Panc1 (cell line): ENCODE data around the gene SLC4A1. TPM values are rescaled to one million over a fixed set of nuclear protein-coding genes. Genes with fewer than 3 reads are reported as not detected.

Experiments used
- ATAC-seq: fragments of 200-7000 bp; cut with Tn5 transposase; 2 replicates; pipeline ENCODE4 v1.9.1; 2020; ENCODE audit warnings: mild to moderate bottlenecking, moderate library complexity
- BruUV-seq: library from RNA; stranded (reverse); fragments of 400-500 nt; replicated peaks from 2 replicates; lab custom pipeline; 2021; lab: Mats Ljungman, UMichigan
- CTCF ChIA-PET: fragments of 300-600 bp; sonication (Branson Sonifier 250); formaldehyde crosslinking; loops from one replicate; lab custom pipeline; 2022; ENCODE audit warnings: antibody characterized with exemption; lab: Charles Lee
- POLR2A ChIA-PET: fragments of 300-600 bp; sonication (Branson Sonifier 250); formaldehyde crosslinking; loops from one replicate; lab custom pipeline; 2022; ENCODE audit warnings: antibody characterized with exemption; lab: Charles Lee
- DNase-seq: peaks from one replicate; pipeline ENCODE4 v3.0.0-alpha.2; 2010; ENCODE audit warnings: low read depth, low spot score
- H3K27ac ChIP-seq: 2 replicates; pipeline ENCODE4 v1.5.1; 2011; ENCODE audit warnings: mild to moderate bottlenecking, low read length, inconsistent platforms
- H3K27me3 ChIP-seq: fragments of 200-500 bp; sonication (Bioruptor generic); 2 replicates; pipeline ENCODE4 v1.6.0; 2014; ENCODE audit warnings: low read length, inconsistent platforms; ENCODE audit not compliant: control insufficient read depth, insufficient read depth
- H3K36me3 ChIP-seq: fragments of 200-500 bp; sonication (Bioruptor generic); 2 replicates; pipeline ENCODE4 v1.5.1; 2014; ENCODE audit warnings: inconsistent platforms, mild to moderate bottlenecking, low read length, moderate library complexity; ENCODE audit not compliant: control insufficient read depth, insufficient read depth
- H3K4me1 ChIP-seq: 2 replicates; pipeline ENCODE4 v1.5.1; 2011; ENCODE audit warnings: inconsistent platforms, mild to moderate bottlenecking, low read length, moderate library complexity; ENCODE audit not compliant: control insufficient read depth, insufficient read depth
- H3K4me3 ChIP-seq, 2 experiments: 2 replicates each; pipeline ENCODE4 v1.5.1; 2011 to 2012; ENCODE audit warnings: low read depth in 2 of 2, low read length in 2 of 2, mild to moderate bottlenecking in 2 of 2, inconsistent platforms in 1 of 2, moderate library complexity in 1 of 2
- H3K9me3 ChIP-seq: fragments of 200-500 bp; sonication (Bioruptor generic); 2 replicates; pipeline ENCODE4 v1.5.1; 2014; ENCODE audit warnings: low read depth, mild to moderate bottlenecking, inconsistent platforms, low read length, moderate library complexity; ENCODE audit not compliant: control insufficient read depth, insufficient read depth
- POLR2AphosphoS5 ChIP-seq: IDR thresholded peaks from 2 replicates; pipeline ENCODE4 v1.6.1; 2012; ENCODE audit warnings: mild to moderate bottlenecking, low read depth, low read length, moderate library complexity
- SIN3A ChIP-seq: IDR thresholded peaks from 2 replicates; pipeline ENCODE4 v1.6.1; 2012; ENCODE audit warnings: low read depth, mild to moderate bottlenecking, low read length, moderate library complexity, borderline replicate concordance; ENCODE audit not compliant: insufficient read depth
- TCF7L2 ChIP-seq: IDR thresholded peaks from 2 replicates; pipeline ENCODE4 v1.6.1; 2011; ENCODE audit warnings: mild to moderate bottlenecking, low read depth, low read length, inconsistent platforms
- in situ Hi-C: cut with HindIII; loops from 2 replicates; pipeline ENCODE4 v1.10.0; 2016; ENCODE audit warnings: low sequenced_read_pairs, low pct_unique_long_range_greater_than_20kb
- intact Hi-C: fragments of 100-400 bp; cut with micrococcal nuclease; formaldehyde crosslinking; loops from one replicate; pipeline ENCODE4 v1.10.0; 2022; ENCODE audit not compliant: unreplicated experiment
- total RNA-seq: library from RNA; stranded (reverse); gene quantifications from one replicate; pipeline ENCODE4 v1.2.1, GENCODE V29; 2021; ENCODE audit not compliant: unreplicated experiment
- TF ChIP-seq, protein P1 (sequence below): fragments of 450-650 bp; IDR thresholded peaks from 2 replicates; pipeline ENCODE4 v1.5.1; 2017; ENCODE audit warnings: mild to moderate bottlenecking
- TF ChIP-seq, protein P2 (sequence below), 2 experiments: IDR thresholded peaks; 2 replicates each; pipeline ENCODE4 v1.6.1; 2011 to 2012; ENCODE audit warnings: low read depth in 2 of 2, control low read depth in 1 of 2, low read length in 1 of 2, mild to moderate bottlenecking in 1 of 2, moderate library complexity in 1 of 2; ENCODE audit not compliant: insufficient read depth in 1 of 2

Gene SLC4A1
- total RNA-seq, 1 experiment from 2014 or later: not detected

DNA sequence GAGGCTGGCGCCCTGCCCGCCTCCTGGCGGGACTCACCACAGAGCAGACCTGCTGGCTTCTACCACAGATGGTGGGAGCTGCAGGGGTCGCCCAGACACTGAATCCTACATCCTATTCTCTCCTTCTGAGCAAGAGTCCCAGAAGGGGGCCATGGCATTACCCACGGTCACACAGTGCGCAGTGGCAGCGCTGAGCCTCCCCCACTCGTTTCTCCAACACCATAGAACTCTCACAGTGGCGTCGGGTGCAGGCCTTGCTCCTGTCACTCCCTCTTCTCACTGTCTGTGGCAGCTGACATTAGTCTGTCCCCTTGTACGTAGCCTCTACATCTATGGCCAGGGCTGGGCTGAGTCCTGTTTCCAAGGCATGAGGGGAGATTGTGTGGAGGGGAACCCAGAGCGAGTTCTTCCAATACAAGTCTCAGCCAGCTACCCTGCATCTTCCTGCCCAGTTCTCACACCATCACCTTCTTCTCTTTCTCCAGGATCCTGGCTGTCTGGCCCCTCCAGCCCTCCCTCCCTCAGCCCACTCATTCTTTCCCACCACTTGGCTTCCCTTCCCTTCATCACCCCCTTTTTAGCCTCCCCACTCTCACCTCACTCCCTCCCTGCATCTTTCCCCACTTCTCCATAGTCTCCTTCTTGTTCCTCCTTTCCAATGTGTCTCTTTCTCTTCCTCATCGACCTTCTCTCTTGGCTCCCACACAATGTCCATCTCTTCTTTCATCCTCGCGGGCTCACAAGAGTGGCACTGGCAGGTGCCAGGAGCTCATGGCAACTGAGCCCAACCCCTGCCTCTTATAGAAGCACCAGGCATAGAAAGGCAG, 54.3 kb downstream of the SLC4A1 start:
- H3K4me1 ChIP-seq: peaks cover 15% of the 10 kb centered on the region
- no peak overlapping the region for H3K4me3 ChIP-seq
- no peaks in the 10 kb centered on the region for H3K9me3 ChIP-seq
- in situ Hi-C loops (no loop called here), intact Hi-C loops (no loop called here)
- no TSS peak for BruUV-seq
- ChIA-PET POLR2A (interaction anchor here (0.5 kb wide), 1 partner anchor 12 kb away, joined by 21 read pairs; no protein-coding TSS in a partner anchor), CTCF (no interaction called here)
- H3K27ac ChIP-seq: no peak overlapping the region
- no peak for DNase-seq
- TF ChIP-seq TCF7L2 (no peak), POLR2AphosphoS5 (0 out of 2 replicates have a peak, but pooled peaks have one; percentile 28)
- H3K36me3 ChIP-seq: peaks cover 10% of the 10 kb centered on the region
- H3K27me3 ChIP-seq: no peaks in the 10 kb centered on the region
- ATAC-seq: no peak

- intact Hi-C loops (no loop called here), in situ Hi-C loops (no loop called here)
- POLR2A ChIA-PET: no interaction called here
- CTCF ChIA-PET: interaction anchor here (0.7 kb wide), 1 partner anchor 9 kb away, joined by 4 read pairs; no protein-coding TSS in a partner anchor
- DNase-seq (no peak), ATAC-seq (peak; percentile 44)
- Histone ChIP-seq H3K4me1 (peaks cover 13% of the 10 kb centered on the region), H3K27ac (no peak overlapping the region), H3K36me3 (peaks cover 10% of the 10 kb centered on the region), H3K9me3 (no peaks in the 10 kb centered on the region), H3K4me3 (no peak overlapping the region), H3K27me3 (no peaks in the 10 kb centered on the region)
- BruUV-seq: no TSS peak
- TF ChIP-seq, protein P1, sequence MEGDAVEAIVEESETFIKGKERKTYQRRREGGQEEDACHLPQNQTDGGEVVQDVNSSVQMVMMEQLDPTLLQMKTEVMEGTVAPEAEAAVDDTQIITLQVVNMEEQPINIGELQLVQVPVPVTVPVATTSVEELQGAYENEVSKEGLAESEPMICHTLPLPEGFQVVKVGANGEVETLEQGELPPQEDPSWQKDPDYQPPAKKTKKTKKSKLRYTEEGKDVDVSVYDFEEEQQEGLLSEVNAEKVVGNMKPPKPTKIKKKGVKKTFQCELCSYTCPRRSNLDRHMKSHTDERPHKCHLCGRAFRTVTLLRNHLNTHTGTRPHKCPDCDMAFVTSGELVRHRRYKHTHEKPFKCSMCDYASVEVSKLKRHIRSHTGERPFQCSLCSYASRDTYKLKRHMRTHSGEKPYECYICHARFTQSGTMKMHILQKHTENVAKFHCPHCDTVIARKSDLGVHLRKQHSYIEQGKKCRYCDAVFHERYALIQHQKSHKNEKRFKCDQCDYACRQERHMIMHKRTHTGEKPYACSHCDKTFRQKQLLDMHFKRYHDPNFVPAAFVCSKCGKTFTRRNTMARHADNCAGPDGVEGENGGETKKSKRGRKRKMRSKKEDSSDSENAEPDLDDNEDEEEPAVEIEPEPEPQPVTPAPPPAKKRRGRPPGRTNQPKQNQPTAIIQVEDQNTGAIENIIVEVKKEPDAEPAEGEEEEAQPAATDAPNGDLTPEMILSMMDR: no peak
- TF ChIP-seq POLR2AphosphoS5 (peak; percentile 47), SIN3A (no peak)
Observed at GRCh38 chr17:44212507-44213402, 55.2 kb downstream of the SLC4A1 start.

GRCh38 chr17:44211281-44212265, 56.4 kb downstream of the SLC4A1 start:
- Histone ChIP-seq H3K4me1 (peaks cover 5% of the 10 kb centered on the region), H3K27me3 (no peaks in the 10 kb centered on the region), H3K9me3 (no peaks in the 10 kb centered on the region), H3K27ac (no peak overlapping the region), H3K36me3 (peaks cover 10% of the 10 kb centered on the region; the same call in 1 of the 2 replicates), H3K4me3 (no peak overlapping the region)
- DNase-seq (no peak), ATAC-seq (peak; percentile 17; the same call in 1 of the 2 replicates)
- BruUV-seq: no TSS peak
- in situ Hi-C loops (no loop called here), intact Hi-C loops (no loop called here)
- TF ChIP-seq POLR2AphosphoS5 (no peak), TCF7L2 (no peak), SIN3A (no peak)
- TF ChIP-seq, protein P1: no peak
- TF ChIP-seq, protein P2, sequence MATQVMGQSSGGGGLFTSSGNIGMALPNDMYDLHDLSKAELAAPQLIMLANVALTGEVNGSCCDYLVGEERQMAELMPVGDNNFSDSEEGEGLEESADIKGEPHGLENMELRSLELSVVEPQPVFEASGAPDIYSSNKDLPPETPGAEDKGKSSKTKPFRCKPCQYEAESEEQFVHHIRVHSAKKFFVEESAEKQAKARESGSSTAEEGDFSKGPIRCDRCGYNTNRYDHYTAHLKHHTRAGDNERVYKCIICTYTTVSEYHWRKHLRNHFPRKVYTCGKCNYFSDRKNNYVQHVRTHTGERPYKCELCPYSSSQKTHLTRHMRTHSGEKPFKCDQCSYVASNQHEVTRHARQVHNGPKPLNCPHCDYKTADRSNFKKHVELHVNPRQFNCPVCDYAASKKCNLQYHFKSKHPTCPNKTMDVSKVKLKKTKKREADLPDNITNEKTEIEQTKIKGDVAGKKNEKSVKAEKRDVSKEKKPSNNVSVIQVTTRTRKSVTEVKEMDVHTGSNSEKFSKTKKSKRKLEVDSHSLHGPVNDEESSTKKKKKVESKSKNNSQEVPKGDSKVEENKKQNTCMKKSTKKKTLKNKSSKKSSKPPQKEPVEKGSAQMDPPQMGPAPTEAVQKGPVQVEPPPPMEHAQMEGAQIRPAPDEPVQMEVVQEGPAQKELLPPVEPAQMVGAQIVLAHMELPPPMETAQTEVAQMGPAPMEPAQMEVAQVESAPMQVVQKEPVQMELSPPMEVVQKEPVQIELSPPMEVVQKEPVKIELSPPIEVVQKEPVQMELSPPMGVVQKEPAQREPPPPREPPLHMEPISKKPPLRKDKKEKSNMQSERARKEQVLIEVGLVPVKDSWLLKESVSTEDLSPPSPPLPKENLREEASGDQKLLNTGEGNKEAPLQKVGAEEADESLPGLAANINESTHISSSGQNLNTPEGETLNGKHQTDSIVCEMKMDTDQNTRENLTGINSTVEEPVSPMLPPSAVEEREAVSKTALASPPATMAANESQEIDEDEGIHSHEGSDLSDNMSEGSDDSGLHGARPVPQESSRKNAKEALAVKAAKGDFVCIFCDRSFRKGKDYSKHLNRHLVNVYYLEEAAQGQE (IDR thresholded peaks at IDR 0.05; ENCODE audit: insufficient read depth in 1 of 2, low read depth in 2 of 2, low read length in 1 of 2): no peak
- CTCF ChIA-PET: interaction anchor here (0.7 kb wide), 1 partner anchor 10 kb away, joined by 4 read pairs; no protein-coding TSS in a partner anchor
- POLR2A ChIA-PET: no interaction called here
